NB4 (cell line): Measurements from ENCODE around the gene POU6F2.

ENCODE experiments used
- CTCF ChIP-seq: IDR thresholded peaks from one replicate; pipeline ENCODE4 v1.5.1; 2012; ENCODE audit warnings: low read depth, low read length
- MAX ChIP-seq: IDR thresholded peaks from 2 replicates; pipeline ENCODE4 v1.6.1; 2011; ENCODE audit warnings: low read depth, low read length
- MYC ChIP-seq: IDR thresholded peaks from 2 replicates; pipeline ENCODE4 v1.6.1; 2011; ENCODE audit warnings: low read depth, low read length
- POLR2A ChIP-seq: IDR thresholded peaks from 2 replicates; pipeline ENCODE4 v1.6.1; 2011; ENCODE audit warnings: mild to moderate bottlenecking; ENCODE audit not compliant: insufficient read length; ENCODE audit errors: extremely low read depth

GRCh38 chr7:39125846-39126245 lies 148.1 kb downstream of the POU6F2 start:
- TF ChIP-seq CTCF (no peak), POLR2A (no peak), MYC (no peak), MAX (no peak)
